ENCODE data around the gene OASL. TPM values are rescaled to one million over a fixed set of nuclear protein-coding genes. Genes with fewer than 3 reads are reported as not detected.
"Not testable (repeated sequence)": the region's sequence is repeated elsewhere in the genome, so short reads cannot be mapped to it uniquely, and the experiment has no call there.

Gene OASL
- total RNA-seq, 1 experiment from 2014 or later, result 51.1 TPM

DNA sequence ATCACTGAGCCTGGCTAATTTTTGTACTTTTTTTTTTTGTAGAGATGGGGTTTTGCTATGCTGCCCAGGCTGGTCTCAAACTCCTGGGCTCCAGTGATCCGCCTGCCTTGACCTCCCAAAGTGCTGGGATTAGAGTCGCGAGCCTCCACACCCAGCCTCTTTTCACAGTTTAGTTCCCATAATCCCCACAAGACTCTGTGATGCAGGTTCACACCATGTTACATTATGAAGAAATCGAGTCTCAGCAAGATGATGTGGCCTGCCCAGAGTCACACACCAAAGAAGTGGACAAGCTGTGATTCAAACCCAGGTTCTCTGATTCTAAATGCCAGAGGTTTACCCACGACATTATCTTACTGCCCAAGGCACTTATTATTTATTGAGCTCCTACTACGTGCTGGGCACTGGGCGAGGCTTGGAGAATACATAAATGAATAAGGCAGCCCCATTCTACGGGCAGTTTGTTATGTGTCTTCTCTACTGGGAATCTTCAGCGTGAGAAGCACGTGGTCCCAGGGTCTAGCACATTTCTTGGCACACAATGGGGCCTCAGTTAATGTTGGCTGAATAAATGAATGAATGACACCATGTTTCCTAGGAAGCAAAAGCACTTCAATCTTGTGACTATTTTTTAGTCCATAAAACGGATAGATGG lies 23.5 kb upstream of the OASL start:
- no peaks in the 10 kb centered on the region for H3K27me3 ChIP-seq

DNA sequence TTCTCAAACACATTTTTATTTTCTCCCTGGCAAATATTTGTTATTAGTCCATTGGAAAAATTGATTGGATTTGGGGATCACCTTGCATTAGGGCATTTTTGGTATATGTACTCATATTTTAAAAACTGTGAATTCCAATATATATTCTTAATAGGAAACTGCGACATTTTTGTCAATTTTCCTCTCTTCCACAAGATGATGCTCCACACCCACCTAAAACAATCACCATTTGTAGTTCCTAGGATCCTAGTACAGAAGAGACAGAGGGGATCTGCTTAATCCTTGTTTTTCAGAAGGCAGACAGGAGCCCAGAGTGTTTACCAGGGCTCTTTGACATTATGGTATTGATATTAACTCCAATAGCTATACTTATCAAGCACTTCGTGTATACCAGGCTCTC lies 22.8 kb upstream of the OASL start:
- no peak overlapping the region for H3K4me3 ChIP-seq
- DNase-seq, result no peak
- no peaks in the 10 kb centered on the region for H3K9me3 ChIP-seq
- H3K36me3 ChIP-seq, result no peaks in the 10 kb centered on the region
- no peaks in the 10 kb centered on the region for H3K27me3 ChIP-seq

More for the DNA sequence above, 23.5 kb upstream of the OASL start:
- Histone ChIP-seq H3K4me3 (no peak overlapping the region), H3K36me3 (no peaks in the 10 kb centered on the region), H3K9me3 (no peaks in the 10 kb centered on the region)
- DNase-seq, result no peak

DNA sequence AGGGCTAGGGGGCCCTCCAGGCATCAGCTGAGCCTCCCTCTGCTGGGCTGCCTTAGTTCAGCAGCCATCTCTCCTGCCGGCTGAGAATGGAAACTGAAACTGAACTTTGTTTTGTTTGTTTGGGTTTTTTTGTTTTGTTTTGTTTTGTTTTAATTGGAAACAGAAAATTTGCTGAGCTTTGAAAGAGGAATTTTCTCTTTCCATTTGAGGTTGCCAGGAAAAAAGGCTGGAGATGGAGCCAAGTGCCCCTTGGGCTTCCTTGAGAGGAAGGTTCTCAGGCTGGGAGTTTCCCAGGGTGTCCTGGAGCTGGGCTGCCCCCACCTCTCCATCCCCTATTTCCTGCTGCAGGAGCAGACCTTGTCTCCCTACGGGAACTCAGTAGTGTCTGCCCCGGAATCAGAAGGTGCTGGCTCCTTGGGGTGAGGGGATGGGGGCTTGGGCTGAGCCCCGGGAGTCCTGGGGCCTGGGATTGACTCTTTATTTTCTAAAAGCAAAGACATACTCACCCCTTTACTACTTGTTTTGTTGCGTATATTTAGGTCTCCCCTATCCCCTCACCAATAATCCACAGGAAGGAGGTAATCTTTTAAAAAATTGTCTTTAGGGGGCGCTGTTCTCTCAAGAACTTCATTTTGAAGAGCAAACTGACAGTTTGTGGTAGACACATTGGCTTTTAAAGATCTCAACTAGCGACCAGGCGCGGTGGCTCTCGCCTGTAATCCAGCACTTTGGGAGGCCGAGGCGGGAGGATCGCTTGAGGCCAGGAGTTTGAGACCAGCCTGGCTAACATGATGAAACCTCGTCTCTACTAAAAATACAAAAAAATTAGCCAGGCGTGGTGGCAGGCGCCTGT lies 21.3 kb upstream of the OASL start:
- Histone ChIP-seq H3K4me3 (peak overlapping the region; percentile 26), H3K9me3 (no peaks in the 10 kb centered on the region), H3K36me3 (no peaks in the 10 kb centered on the region), H3K27me3 (no peaks in the 10 kb centered on the region)
- DNase-seq, result peak; percentile 29

DNA sequence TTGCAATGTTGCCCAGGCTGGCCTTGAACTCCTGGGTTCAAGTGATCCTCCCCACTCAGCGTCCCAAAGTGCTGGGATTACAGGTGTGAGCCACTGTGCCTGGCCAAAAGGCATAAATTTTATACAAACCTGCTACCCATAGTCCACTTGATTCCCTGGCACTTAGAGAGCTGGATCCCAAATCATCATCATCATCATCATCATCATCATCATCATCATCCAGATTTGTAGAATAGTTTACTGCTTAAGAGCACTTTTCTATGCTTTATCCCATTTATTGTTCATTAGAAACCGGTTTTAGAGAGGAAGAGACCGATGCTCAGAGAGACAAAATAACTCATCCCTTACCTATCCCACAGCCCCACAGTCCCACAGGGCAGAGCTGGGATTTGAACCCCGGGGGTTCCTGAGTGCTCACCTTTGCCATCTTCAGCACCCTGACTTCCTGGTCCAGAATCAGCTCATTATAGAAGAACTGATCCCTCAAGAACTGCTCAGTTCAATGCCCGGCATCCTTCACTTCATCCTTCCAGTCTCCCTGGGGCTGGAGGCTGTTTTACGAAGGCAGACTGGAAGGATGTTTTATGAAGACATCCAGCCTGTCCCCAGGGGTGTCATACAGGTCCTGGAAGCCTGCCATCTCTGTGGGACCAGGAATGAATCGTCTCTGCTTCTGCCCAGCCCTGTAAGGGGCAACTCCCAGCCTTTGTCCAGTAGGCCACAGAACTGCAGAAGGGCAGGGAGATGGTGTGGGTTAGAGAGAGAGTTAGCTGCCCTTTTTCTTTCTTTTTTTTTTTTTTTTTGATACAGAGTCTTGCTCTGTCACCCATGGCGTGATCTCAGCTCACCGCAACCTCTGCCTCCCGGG lies 20.2 kb upstream of the OASL start:
- H3K27me3 ChIP-seq, result no peaks in the 10 kb centered on the region
- no peak for DNase-seq
- H3K4me3 ChIP-seq, result no peak overlapping the region
- no peaks in the 10 kb centered on the region for H3K9me3 ChIP-seq
- no peaks in the 10 kb centered on the region for H3K36me3 ChIP-seq

DNA sequence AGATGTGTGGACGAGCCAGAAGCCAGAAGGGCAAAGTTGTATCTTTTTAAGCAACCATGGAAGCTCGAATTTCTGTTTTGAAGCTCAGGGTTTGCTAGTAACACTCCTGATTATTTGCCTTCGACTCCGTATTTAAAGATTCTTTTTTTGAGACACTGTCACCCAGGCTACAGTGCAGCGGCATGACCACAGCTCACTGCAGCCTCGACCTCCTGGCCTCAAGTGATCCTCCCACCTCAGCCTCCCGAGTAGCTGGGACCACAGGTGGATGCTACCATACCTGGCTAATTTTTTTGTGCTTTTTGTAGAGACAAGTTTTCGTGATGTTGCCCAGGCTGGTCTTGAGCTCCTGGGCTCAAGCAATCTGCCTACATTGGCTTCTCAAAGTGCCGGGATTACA lies 18.7 kb upstream of the OASL start:
- no peaks in the 10 kb centered on the region for H3K27me3 ChIP-seq
- no peaks in the 10 kb centered on the region for H3K9me3 ChIP-seq
- H3K4me3 ChIP-seq, result no peak overlapping the region
- no peaks in the 10 kb centered on the region for H3K36me3 ChIP-seq
- DNase-seq, result no peak

DNA sequence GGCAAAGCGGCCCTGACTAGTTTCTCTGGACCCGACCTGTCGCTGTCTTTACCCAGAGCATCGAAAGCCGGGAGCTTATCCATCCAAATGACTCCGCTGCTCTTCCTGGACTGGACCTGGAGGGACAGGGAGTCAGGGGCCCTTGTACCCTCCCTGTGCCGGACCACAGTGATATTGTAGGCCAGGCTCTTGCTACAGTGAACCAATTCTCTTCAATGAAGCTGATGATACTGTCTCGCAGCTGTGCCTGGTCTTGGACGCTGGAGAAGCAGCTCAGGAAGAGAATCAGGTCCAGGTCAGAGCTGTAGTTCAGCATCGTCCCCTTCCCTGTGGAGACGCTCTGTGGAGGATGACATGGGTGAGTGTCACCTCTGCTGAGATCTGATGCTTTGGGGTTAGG lies 14.7 kb upstream of the OASL start:
- H3K36me3 ChIP-seq, result no peaks in the 10 kb centered on the region
- DNase-seq, result no peak
- no peaks in the 10 kb centered on the region for H3K27me3 ChIP-seq
- no peak overlapping the region for H3K4me3 ChIP-seq
- H3K9me3 ChIP-seq, result no peaks in the 10 kb centered on the region

DNA sequence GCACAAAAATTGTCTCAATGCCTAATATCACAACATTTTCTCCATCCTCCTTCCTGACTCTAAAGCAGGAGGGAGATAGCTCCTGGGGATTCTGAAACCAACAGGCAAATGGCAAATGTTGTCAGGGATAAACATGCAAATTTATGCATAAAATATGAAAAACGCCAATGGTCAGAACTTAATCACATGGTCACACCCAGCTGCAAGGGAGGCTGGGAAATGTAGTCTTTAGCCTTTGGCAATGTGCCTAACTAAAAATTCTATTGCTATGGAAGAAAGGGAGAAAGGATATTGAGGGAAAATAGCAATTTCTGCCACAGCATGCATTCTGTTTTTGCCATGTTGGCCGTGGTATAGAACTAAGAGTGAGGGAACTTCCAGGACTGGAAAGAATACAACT lies 11.7 kb upstream of the OASL start:
- Histone ChIP-seq H3K9me3 (no peaks in the 10 kb centered on the region), H3K4me3 (no peak overlapping the region), H3K27me3 (no peaks in the 10 kb centered on the region), H3K36me3 (no peaks in the 10 kb centered on the region)
- DNase-seq, result no peak

DNA sequence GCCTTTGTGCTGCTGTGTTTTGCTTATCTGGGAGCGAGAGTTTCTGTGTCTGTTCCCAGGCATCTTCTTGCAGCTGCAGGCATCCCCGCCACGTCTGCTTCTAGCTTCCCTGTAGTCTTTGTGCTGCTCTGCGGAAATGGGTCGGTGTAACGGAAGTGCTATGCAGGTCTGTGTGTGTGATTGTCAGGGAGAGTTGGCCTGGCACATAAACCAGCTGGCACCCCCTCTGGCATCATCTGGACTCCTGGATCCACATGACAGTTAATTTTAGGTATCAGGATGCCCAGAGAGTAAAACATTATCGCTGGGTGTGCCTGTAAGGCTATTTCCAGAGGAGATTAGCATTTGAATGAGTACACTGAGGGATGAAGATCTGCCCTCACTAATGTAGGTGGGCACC lies 9.4 kb upstream of the OASL start:
- Histone ChIP-seq H3K4me3 (no peak overlapping the region), H3K27me3 (no peaks in the 10 kb centered on the region), H3K36me3 (no peaks in the 10 kb centered on the region), H3K9me3 (no peaks in the 10 kb centered on the region)
- no peak for DNase-seq

DNA sequence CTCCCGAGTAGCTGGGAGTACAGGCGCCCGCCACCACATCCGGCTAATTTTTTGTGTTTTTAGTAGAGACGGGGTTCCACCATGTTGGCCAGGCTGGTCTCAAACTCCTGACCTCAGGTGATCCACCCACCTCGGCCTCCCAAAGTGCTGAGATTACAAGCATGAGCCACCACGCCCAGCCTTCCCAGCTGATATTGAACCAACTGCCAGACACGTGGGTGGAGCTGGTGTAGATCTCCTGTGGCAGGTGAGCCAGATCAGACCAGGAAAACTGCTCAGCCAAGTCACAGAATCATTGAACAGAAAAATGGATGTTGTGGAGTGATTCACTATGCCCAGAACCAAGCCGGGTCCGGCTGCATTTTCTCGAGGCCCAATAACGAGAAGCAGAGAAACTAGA lies 8.4 kb upstream of the OASL start:
- H3K27me3 ChIP-seq, H3K4me3 ChIP-seq, DNase-seq, H3K36me3 ChIP-seq, H3K9me3 ChIP-seq: not testable (repeated sequence)

DNA sequence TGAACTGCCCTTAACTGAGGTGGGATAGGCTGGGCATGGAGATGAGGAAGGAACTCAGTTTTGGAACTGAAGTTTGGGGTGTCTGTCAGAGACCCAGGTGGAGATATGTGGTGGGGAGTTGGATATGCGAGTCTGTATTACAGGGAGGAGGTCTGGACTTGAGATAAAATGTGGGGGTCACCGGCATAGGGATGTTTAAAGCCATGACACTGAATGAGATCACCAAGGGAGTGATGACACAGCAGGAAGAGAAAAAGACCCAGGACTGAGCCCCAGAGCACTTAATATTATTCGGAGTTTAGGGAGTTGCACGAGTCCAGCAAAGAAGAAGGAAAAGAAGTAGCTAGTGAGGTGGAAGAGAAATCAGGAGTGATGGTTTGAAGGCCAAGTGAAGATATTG lies 4.0 kb upstream of the OASL start:
- Histone ChIP-seq H3K9me3 (no peaks in the 10 kb centered on the region), H3K27me3 (no peaks in the 10 kb centered on the region), H3K4me3 (no peak overlapping the region), H3K36me3 (no peaks in the 10 kb centered on the region)
- no peak for DNase-seq

DNA sequence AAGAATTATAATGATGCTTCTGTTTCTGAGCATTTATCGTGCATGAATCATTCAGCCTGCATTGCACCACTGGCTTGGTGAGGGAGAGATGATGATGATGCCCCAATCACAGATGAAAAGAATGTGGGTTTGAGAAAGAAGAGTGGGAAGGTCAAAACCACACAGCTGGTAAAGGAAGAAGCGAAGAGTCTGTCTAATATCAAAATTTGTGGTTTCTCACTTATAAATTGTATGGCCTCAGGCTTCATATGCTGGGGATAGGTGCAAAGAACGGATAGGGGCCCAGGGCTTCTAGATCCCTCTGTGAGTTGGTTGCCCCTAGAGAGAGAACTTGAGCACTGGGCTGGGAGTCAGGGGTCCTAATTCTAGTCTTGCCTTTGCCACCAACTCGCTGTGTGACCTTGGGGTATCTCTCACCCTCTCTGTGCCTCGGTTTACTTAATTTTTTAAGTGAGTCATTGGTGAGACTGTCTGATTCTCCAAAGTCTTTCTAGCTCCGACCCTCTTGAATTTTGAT lies 2.2 kb downstream of the OASL start:
- Histone ChIP-seq H3K27me3 (no peaks in the 10 kb centered on the region), H3K4me3 (no peak overlapping the region), H3K9me3 (no peaks in the 10 kb centered on the region), H3K36me3 (no peaks in the 10 kb centered on the region)
- DNase-seq, result peak; percentile 50

DNA sequence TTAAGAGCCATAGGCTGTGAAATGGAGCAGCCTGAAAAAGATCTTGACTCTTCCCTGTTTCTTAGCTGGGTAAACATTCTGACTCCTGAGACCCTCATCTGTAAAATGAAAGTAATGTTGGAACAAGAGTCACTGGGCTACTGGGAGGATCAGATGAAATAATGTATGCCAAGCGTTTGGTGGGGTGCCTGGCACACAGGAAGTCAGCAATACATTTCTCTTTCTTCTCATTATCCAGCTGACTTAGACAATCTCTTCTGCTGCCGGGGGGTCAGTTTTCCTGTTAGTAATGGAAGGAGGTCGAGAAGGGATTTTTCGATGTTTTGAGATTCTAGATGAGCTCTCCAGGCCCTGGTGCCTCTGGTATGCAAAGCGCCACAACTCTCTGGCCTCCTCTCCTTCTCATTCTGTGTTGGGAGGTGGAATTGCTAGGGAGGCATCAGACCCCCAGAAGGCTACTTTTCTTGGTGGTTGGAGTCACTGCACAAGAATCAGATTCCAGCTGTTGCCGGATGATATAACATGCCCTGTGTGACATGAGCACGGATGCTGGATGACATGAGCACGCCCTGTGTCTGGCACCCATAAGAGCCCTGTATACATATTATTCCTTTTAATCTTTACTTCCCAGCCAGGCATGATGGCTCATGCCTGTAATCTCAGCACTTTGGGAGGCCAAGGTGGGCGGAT lies 4.3 kb downstream of the OASL start:
- no peaks in the 10 kb centered on the region for H3K27me3 ChIP-seq
- peak; percentile 30 for DNase-seq
- H3K4me3 ChIP-seq, result no peak overlapping the region
- no peaks in the 10 kb centered on the region for H3K36me3 ChIP-seq
- no peaks in the 10 kb centered on the region for H3K9me3 ChIP-seq

DNA sequence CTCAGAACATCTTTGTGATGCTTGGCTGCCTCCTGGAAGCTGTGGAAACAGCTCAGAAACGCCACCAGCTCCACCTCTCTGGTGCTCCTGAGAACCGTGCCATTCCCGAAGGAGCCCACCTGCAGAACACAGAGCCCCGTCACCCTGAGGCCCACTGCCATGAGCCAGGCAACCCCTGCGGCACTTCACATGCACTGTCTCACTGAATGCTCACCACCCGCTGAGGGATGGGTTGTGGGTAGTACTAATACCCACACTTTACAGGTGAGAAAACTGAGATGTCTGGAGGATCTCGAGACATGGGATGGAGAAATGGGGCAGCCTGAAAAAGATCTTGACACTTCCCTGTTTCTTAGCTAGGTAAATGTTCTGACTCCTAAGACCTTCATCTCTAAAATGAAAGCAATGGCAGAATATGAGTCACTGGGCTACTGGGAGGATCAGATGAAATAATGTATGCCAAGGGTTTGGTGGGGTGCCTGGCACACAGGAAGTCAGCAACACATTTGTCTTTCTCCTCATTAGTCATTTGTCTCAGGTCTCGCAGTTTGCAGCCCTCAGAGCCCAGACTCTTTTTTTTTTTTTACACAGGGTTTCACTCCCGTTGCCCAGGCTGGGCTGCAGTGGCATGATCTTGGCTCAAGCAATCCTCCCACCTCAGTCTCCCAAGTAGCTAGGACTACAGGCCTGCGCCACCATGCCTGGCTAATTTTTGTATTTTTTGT lies 5.3 kb downstream of the OASL start:
- DNase-seq, result peak; percentile 88
- H3K9me3 ChIP-seq, result no peaks in the 10 kb centered on the region

DNA sequence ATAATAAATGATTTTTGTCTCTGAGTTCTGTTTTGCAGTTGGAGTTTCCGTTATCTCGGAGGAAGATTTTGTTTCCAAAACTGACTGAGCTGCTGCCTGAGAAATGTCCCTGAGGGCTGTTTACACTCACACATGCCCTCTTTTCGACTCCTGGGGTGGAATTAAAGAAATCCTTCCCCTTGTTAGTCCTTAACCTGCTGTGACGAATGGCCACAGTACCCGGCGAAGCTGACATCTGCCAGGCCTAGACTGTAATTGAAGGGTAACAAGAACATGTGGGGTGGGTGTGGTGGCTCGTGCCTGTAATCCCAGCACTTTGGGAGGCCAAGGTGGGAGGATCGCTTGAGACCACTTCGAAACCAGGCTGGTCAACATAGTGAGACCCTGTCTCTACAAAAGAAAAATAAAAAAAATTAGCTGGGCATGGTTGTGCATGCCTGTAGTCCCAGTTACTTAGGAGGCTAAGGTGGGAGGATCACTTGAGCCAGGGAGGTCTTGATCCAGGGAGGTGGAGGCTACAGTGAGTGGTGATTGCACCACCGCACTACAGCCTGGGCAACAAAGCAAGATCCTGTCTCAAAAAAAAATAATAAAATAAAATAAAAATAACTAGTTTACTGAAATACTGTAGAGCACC lies 8.4 kb downstream of the OASL start:
- DNase-seq, result no peak
- no peak overlapping the region for H3K4me3 ChIP-seq
- H3K36me3 ChIP-seq, result no peaks in the 10 kb centered on the region
- H3K9me3 ChIP-seq, result no peaks in the 10 kb centered on the region
- no peaks in the 10 kb centered on the region for H3K27me3 ChIP-seq

More for the DNA sequence above, 5.3 kb downstream of the OASL start:
- no peaks in the 10 kb centered on the region for H3K27me3 ChIP-seq
- H3K36me3 ChIP-seq, result no peaks in the 10 kb centered on the region
- H3K4me3 ChIP-seq, result no peak overlapping the region

DNA sequence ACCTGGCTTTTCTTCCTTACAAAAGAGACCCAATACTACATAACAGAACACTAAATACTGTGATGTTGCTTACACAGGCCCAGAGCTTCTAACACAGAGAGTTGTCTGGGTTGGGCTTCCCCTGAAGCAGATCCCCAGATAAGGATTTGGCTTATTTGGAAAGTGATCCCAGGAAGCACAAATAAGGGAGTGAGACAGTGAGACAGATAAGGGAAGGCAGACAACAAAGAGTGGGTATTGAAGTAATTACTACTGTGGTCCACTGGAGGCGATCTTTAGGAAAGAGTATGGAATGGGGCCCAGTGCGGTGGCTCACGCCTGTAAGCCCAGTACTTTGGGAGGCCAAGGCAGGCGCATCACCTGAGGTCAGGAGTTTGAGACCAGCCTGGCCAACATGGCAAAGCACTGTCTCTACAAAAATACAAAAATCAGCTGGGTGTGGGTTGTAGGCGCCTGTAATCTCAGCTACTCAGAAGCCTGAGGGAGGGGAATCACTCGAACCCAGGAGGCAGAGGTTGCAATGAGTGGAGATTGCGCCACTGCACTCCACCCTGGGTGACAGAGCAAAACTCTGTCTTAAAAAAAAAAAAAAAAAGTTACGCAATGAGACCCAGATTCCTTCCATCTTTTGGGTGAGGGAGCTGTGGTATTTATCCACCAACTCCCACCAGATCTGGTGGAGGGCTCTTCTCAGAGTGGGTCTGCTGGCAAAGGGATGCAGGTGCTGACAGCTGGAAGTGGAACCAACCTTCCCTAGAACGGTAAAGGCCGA lies 12.6 kb downstream of the OASL start:
- H3K27me3 ChIP-seq, result no peaks in the 10 kb centered on the region
- no peak overlapping the region for H3K4me3 ChIP-seq
- H3K9me3 ChIP-seq, result no peaks in the 10 kb centered on the region
- no peak for DNase-seq
- H3K36me3 ChIP-seq, result no peaks in the 10 kb centered on the region

Measured in MG63 (cell line).